IPS-18a (cell line): ENCODE results near the gene TIE1.

Experiments used
- H3K27ac ChIP-seq: one replicate; pipeline ENCODE4 v1.5.1; 2013; ENCODE audit warnings: low read length
- H3K27me3 ChIP-seq: one replicate; pipeline ENCODE4 v1.6.1; 2013; ENCODE audit warnings: mild to moderate bottlenecking, low read length; ENCODE audit not compliant: control insufficient read depth, insufficient read depth
- H3K36me3 ChIP-seq: one replicate; pipeline ENCODE4 v1.6.1; 2013; ENCODE audit warnings: low read depth, low read length; ENCODE audit not compliant: control insufficient read depth
- H3K4me1 ChIP-seq: one replicate; pipeline ENCODE4 v1.6.1; 2013; ENCODE audit warnings: low read depth, low read length; ENCODE audit not compliant: control insufficient read depth
- H3K4me3 ChIP-seq: one replicate; pipeline ENCODE4 v1.5.1; 2013; ENCODE audit warnings: low read length
- H3K9ac ChIP-seq: one replicate; pipeline ENCODE4 v1.6.1; 2013; ENCODE audit warnings: mild to moderate bottlenecking, low read length, moderate library complexity
- H3K9me3 ChIP-seq: one replicate; pipeline ENCODE4 v1.6.1; 2013; ENCODE audit warnings: low read depth, low read length; ENCODE audit not compliant: control insufficient read depth

The TIE1 gene

DNA sequence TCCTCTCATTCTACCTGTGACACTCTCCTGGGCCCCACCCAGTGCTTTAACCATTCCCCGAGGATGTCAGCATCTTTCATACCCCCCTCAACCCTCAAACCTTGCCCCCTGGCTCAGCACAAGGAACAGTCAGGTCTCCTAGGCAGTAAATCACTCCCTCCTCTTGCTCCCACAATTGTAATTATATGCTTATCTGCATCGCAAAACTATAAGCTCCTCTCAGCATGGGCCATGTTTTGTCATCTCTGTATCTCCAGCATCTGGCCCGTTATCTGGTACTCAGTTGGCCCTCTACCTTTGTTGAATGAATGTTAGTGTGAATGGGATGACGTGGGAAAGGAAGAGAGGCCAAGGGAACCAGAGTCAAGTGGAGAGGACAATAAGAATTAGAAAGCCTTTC, 69.8 kb downstream of the TIE1 start:
- Histone ChIP-seq H3K4me3 (no peak overlapping the region), H3K4me1 (peaks cover 17% of the 10 kb centered on the region), H3K9me3 (no peaks in the 10 kb centered on the region), H3K36me3 (no peaks in the 10 kb centered on the region), H3K9ac (no peak overlapping the region), H3K27me3 (no peaks in the 10 kb centered on the region), H3K27ac (no peak overlapping the region)

GRCh38 chr1:43372172-43372571, 71.4 kb downstream of the TIE1 start:
- H3K27me3 ChIP-seq, result no peaks in the 10 kb centered on the region

More at GRCh38 chr1:43372172-43372571, 71.4 kb downstream of the TIE1 start:
- Histone ChIP-seq H3K36me3 (no peaks in the 10 kb centered on the region), H3K9me3 (no peaks in the 10 kb centered on the region), H3K4me3 (no peak overlapping the region), H3K4me1 (peaks cover 4% of the 10 kb centered on the region), H3K27ac (no peak overlapping the region), H3K9ac (no peak overlapping the region)
